ENCODE results near the gene STK32C. TPM values are rescaled to one million over a fixed set of nuclear protein-coding genes. Genes with fewer than 3 reads are reported as not detected.

The STK32C gene
- polyA plus RNA-seq, 1 donor from 2014 or later = 23.2 TPM

GRCh38 chr10:132173185-132173584 is 134.6 kb downstream of the STK32C start:
- H3K9ac ChIP-seq (ENCODE audit: low read length) = no peak overlapping the region
- no peaks in the 10 kb centered on the region for H3K9me2 ChIP-seq (ENCODE audit: insufficient read depth, low read length)
- no peaks in the 10 kb centered on the region for H3K9me3 ChIP-seq (ENCODE audit: low read length)
- no peaks in the 10 kb centered on the region for H3K79me2 ChIP-seq (replicated peaks; ENCODE audit: insufficient read depth, low read length)
- TF ChIP-seq REST (IDR thresholded peaks at IDR 0.05; ENCODE audit: borderline replicate concordance) (no peak), CTCF (IDR thresholded peaks at IDR 0.05; ENCODE audit: poor library complexity, severe bottlenecking) (no peak), EZH2 (IDR thresholded peaks at IDR 0.05; ENCODE audit: borderline replicate concordance, insufficient read depth, low read length, poor library complexity, severe bottlenecking) (no peak), SMC3 (conservative IDR thresholded peaks at IDR 0.05; ENCODE audit: poor library complexity) (no peak), MXI1 (conservative IDR thresholded peaks at IDR 0.05; ENCODE audit: poor library complexity, severe bottlenecking) (no peak), RAD21 (conservative IDR thresholded peaks at IDR 0.05) (no peak), TAF1 (IDR thresholded peaks at IDR 0.05; ENCODE audit: low read depth) (no peak), POLR2AphosphoS5 (IDR thresholded peaks at IDR 0.05) (no peak), EP300 (conservative IDR thresholded peaks at IDR 0.05; ENCODE audit: poor library complexity, severe bottlenecking) (no peak)
- H3K27me3 ChIP-seq (ENCODE audit: insufficient read depth, low read depth, low read length) = no peaks in the 10 kb centered on the region
- H3F3A ChIP-seq (ENCODE audit: insufficient read depth, low read length, poor library complexity, severe bottlenecking) = no peaks in the 10 kb centered on the region
- H2AFZ ChIP-seq (ENCODE audit: low read depth, low read length) = no peak overlapping the region
- no peaks in the 10 kb centered on the region for H4K20me1 ChIP-seq (ENCODE audit: insufficient read depth)
- no peak overlapping the region for H3K4me2 ChIP-seq (ENCODE audit: low read length)
- H3K4me3 ChIP-seq (ENCODE audit: low read length) = no peak overlapping the region
- no peak overlapping the region for H3K27ac ChIP-seq (ENCODE audit: low read length)
- no peaks in the 10 kb centered on the region for H3K36me3 ChIP-seq (ENCODE audit: insufficient read depth, low read length)

GRCh38 chr10:132172091-132173066 is 135.4 kb downstream of the STK32C start:
- no peaks in the 10 kb centered on the region for H3K9me3 ChIP-seq (ENCODE audit: low read length)
- no peaks in the 10 kb centered on the region for H3K27me3 ChIP-seq (ENCODE audit: insufficient read depth, low read depth, low read length)
- H3K79me2 ChIP-seq (replicated peaks; ENCODE audit: insufficient read depth, low read length) = no peaks in the 10 kb centered on the region
- no peaks in the 10 kb centered on the region for H3F3A ChIP-seq (ENCODE audit: insufficient read depth, low read length, poor library complexity, severe bottlenecking)
- H4K20me1 ChIP-seq (ENCODE audit: insufficient read depth) = no peaks in the 10 kb centered on the region
- no peaks in the 10 kb centered on the region for H3K36me3 ChIP-seq (ENCODE audit: insufficient read depth, low read length)
- no peak for TF ChIP-seq EZH2 (IDR thresholded peaks at IDR 0.05; ENCODE audit: borderline replicate concordance, insufficient read depth, low read length, poor library complexity, severe bottlenecking)
- TF ChIP-seq EP300 (conservative IDR thresholded peaks at IDR 0.05; ENCODE audit: poor library complexity, severe bottlenecking) = no peak
- TF ChIP-seq RAD21 (conservative IDR thresholded peaks at IDR 0.05) = no peak
- H2AFZ ChIP-seq (ENCODE audit: low read depth, low read length) = no peak overlapping the region
- H3K9me2 ChIP-seq (ENCODE audit: insufficient read depth, low read length) = no peaks in the 10 kb centered on the region
- H3K27ac ChIP-seq (ENCODE audit: low read length) = no peak overlapping the region
- H3K4me3 ChIP-seq (ENCODE audit: low read length) = no peak overlapping the region
- H3K9ac ChIP-seq (ENCODE audit: low read length) = no peak overlapping the region
- H3K4me2 ChIP-seq (ENCODE audit: low read length) = no peak overlapping the region

Measured in neural cell (in vitro differentiated cells).